HFFc6 (cell line): ENCODE data around the gene ICAM2. TPM values are rescaled to one million over a fixed set of nuclear protein-coding genes. Genes with fewer than 3 reads are reported as not detected.

Experiments used
- DNase-seq: peaks from one replicate; pipeline ENCODE4 v3.0.0-alpha.2; 2018
- H3K27ac Mint-ChIP-seq: 2 replicates; pipeline ENCODE4 v1.8.0; 2020; ENCODE audit warnings: mild to moderate bottlenecking, mixed read lengths
- H3K27me3 Mint-ChIP-seq: 2 replicates; pipeline ENCODE4 v1.8.0; 2021; ENCODE audit warnings: mild to moderate bottlenecking, moderate library complexity, mixed read lengths; ENCODE audit not compliant: insufficient read depth
- H3K36me3 Mint-ChIP-seq: 2 replicates; pipeline ENCODE4 v1.8.0; 2021; ENCODE audit warnings: low read depth, mixed read lengths
- H3K4me1 Mint-ChIP-seq: 2 replicates; pipeline ENCODE4 v1.8.0; 2020; ENCODE audit warnings: low read depth, mixed read lengths
- H3K4me3 Mint-ChIP-seq: 2 replicates; pipeline ENCODE4 v1.8.0; 2020; ENCODE audit warnings: mild to moderate bottlenecking, moderate library complexity, mixed read lengths
- H3K9me3 Mint-ChIP-seq: 2 replicates; pipeline ENCODE4 v1.8.0; 2020; ENCODE audit warnings: mild to moderate bottlenecking, mixed read lengths
- total RNA-seq, 6 experiments: library from RNA; stranded (reverse); fragmentation: NEBNext Ultra II Directional; extraction: Animal tissue kit (Norgen Biotek cat#: 25700); gene quantifications; 2 replicates in 1 of 6; 3 replicates in 5 of 6; pipeline ENCODE4 v1.2.3, GENCODE V29; 2021
- TF ChIP-seq, protein P1 (sequence below): fragments of 200-600 bp; sonication (generic); IDR thresholded peaks from 2 replicates; pipeline ENCODE4 v1.5.0; 2021; ENCODE audit warnings: antibody characterized with exemption, mild to moderate bottlenecking

The ICAM2 gene
- total RNA-seq, 6 experiments from 2014 or later: 0.91 to 2.5 (median 1.3) TPM

DNA sequence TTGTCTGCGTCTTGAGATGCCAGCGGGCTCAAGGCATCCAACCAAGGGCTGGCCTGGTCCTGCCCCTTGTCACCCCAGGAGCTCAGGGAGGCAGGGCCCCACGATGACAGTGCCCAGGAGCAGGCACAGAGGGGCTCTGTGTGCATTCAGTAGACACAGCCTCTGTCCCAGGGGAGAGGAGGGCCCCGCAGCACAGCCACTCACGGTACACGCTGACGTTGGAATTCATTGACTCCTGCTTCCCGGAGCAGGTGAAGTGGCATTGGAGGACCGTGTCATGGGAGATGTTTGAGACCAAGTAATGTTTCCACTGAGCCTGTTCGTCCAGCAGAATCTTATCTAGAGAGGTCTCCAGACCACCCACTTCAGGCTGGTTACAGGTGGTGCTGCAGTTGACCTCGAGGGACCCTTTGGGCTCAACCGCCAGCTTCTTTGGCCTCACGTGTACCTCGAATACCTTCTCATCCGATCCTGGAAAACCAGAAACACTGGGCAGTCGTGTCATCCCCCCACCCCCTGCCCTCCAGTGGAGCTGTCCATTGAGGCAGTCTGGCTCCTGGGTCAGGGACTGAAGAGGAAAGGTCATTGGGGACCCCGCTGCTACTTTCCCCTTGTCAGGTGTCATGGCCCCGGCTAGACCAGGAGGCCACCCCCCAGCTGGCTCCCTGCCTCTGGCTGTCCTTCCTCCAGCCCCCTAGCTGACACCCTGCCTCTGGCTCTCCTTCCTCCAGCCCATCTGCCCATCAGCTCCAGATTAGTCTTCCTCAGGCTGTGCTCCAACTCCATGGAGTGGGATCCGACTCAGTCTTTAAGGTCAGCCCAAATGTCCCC lies 15.3 kb downstream of the ICAM2 start:
- Mint-ChIP-seq H3K9me3 (no peaks in the 10 kb centered on the region), H3K27me3 (peaks cover 3% of the 10 kb centered on the region), H3K36me3 (no peaks in the 10 kb centered on the region; the same call in 1 of the 2 replicates), H3K27ac (no peak overlapping the region), H3K4me3 (no peak overlapping the region; the same call in 1 of the 2 replicates), H3K4me1 (peaks cover 47% of the 10 kb centered on the region)
- DNase-seq: no peak
- TF ChIP-seq, protein P1, sequence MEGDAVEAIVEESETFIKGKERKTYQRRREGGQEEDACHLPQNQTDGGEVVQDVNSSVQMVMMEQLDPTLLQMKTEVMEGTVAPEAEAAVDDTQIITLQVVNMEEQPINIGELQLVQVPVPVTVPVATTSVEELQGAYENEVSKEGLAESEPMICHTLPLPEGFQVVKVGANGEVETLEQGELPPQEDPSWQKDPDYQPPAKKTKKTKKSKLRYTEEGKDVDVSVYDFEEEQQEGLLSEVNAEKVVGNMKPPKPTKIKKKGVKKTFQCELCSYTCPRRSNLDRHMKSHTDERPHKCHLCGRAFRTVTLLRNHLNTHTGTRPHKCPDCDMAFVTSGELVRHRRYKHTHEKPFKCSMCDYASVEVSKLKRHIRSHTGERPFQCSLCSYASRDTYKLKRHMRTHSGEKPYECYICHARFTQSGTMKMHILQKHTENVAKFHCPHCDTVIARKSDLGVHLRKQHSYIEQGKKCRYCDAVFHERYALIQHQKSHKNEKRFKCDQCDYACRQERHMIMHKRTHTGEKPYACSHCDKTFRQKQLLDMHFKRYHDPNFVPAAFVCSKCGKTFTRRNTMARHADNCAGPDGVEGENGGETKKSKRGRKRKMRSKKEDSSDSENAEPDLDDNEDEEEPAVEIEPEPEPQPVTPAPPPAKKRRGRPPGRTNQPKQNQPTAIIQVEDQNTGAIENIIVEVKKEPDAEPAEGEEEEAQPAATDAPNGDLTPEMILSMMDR: no peak

- no peaks in the 10 kb centered on the region for H3K36me3 Mint-ChIP-seq
- H3K4me3 Mint-ChIP-seq: no peak overlapping the region
- H3K27me3 Mint-ChIP-seq: peaks cover 4% of the 10 kb centered on the region
- no peak overlapping the region for H3K27ac Mint-ChIP-seq
- no peak for DNase-seq
- H3K4me1 Mint-ChIP-seq: peaks cover 39% of the 10 kb centered on the region
- TF ChIP-seq, protein P1: no peak
- H3K9me3 Mint-ChIP-seq: no peaks in the 10 kb centered on the region
These were observed 16.1 kb downstream of the ICAM2 start for GRCh38 chr17:64004218-64004770.

DNA sequence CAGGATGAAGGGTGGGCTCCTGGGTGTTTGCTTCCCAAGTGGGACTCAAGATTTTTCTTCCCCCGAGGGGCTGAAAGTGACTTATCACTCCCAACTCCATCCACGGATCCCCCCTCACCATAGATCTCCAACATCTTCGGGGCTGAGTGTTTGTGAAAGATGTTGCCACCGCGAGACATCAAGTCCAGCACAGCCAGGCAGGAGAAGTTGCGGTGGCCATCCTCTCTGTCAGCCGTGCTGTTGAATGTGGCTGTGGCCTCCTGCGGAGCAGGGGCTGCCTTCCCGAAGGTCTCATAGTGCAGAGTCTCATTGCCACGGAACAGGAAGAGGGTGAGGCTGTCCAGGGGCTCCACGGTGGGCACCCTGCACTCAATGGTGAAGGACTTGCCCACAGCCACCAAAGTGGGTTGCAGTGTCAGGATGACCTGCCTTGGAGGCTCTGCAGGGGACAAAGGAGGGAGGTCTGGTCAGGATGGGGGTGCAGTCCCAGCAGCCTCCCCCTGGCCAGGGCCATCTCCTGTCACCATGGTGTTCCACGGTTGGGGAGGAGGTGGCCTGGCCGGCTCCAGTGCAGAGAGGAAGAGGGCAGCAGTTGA lies 16.8 kb downstream of the ICAM2 start:
- TF ChIP-seq, protein P1: no peak
- no peaks in the 10 kb centered on the region for H3K9me3 Mint-ChIP-seq
- peaks cover 9% of the 10 kb centered on the region for H3K27me3 Mint-ChIP-seq
- no peak for DNase-seq
- no peak overlapping the region for H3K27ac Mint-ChIP-seq
- no peak overlapping the region for H3K4me3 Mint-ChIP-seq
- no peaks in the 10 kb centered on the region for H3K36me3 Mint-ChIP-seq
- peaks cover 32% of the 10 kb centered on the region for H3K4me1 Mint-ChIP-seq

DNA sequence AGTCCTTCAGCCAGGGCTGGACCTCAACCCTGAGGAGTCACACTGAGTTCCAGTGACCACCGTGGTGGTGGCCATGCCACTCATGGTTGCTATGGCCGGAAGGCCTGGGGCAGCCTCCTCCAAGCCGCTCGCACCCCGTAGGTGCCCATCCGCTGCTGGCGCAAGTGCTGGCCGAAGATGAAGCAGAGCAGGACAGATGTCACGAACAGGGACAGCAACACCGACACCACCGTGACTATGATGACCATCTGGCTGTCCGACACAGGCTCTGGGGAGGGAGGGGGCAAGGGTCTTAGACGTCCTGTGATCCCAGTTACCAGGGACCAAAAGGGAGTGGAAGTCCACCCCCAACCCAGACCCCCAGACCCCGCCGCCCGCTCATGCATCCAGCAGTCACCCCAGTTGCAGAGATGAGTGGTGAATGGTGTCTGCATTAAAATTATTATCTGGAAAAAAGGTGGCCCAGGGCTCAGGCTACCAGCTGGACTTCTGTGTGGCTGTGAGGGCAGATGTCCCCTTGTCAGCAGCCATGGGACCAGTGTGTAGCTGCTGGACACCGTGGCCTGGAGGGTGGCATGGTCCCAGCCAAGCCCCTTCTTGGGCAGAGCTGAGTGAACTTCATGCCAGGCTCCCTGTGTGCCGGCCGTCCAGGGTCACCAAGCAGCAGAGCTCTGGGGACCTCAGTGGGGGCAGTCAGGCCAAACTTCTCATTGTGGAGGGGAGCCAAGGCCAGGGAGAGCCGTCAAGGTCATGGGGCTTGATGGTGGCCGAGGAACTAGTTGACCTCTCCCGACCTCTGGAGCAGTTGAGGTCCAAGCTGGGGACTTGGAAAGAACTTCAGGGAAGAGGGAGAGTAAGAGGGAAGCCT lies 17.5 kb downstream of the ICAM2 start:
- Mint-ChIP-seq H3K9me3 (no peaks in the 10 kb centered on the region), H3K27ac (no peak overlapping the region), H3K27me3 (peaks cover 9% of the 10 kb centered on the region), H3K4me1 (peaks cover 25% of the 10 kb centered on the region), H3K4me3 (no peak overlapping the region), H3K36me3 (no peaks in the 10 kb centered on the region)
- TF ChIP-seq, protein P1: no peak
- no peak for DNase-seq
